ENCODE measurements around the gene CACNA1S. TPM values are rescaled to one million over a fixed set of nuclear protein-coding genes. Genes with fewer than 3 reads are reported as not detected.

Gene CACNA1S
- total and polyA plus RNA-seq, 2 of the 8 experiments (the other 6 are each of a cell fraction or from before 2014, with no cell fraction given): 0.06 TPM; not detected in 1

DNA sequence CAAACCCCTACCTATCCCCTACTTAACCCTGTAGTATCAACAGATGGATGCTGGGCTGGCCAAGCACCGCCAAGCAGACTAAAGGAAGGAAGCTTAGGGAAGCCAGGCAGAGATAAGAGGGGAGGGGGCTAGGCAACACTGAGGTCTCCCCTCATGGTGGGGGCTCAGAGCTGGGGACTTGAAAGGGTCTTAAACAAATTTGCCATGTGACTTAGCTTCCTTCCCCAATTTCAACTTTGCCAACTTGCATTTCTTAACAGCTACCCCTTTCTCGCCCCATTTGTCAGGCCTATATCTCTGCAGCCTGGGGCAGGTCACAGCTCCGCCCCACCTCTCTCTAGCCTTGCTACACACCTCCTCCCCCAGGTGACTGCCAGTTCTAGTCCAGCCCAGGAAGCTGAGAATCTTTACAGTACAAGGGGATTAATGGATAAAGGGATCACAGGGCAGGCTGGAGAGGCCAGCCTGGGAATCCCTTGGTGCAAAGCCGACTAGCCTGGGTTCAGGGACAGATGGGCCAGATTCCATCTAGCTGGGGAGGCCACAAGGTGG, 92.1 kb downstream of the CACNA1S start:
- Histone ChIP-seq H4K91ac (replicated peaks; ENCODE audit: insufficient read length, low read length) (no peak overlapping the region), H2BK12ac (ENCODE audit: low read depth, low read length) (no peak overlapping the region), H3K79me1 (ENCODE audit: low read depth, low read length) (peaks cover 11% of the 10 kb centered on the region), H3K4me2 (ENCODE audit: insufficient read depth in 1 of 2, low read depth in 2 of 2, low read length in 2 of 2) (peak overlapping the region; percentile 29 to 90; a peak in 3 of 4 replicates), H3K23ac (ENCODE audit: insufficient read length) (no peak overlapping the region), H3K9ac (replicated peaks in 1 of 4; ENCODE audit: extremely low read depth in 1 of 4, low read depth in 3 of 4, low read length in 3 of 4) (no peak overlapping the region), H4K20me1 (replicated peaks in 1 of 2; ENCODE audit: control insufficient read depth in 1 of 2, insufficient read depth in 2 of 2, low read length in 2 of 2) (peaks cover 0 to 5% of the 10 kb centered on the region in 2 experiments), H4K8ac (ENCODE audit: extremely low read depth, insufficient read depth, low read length) (0 out of 2 replicates have a peak overlapping the region, but pooled peaks have one; percentile 17), H3K4ac (replicated peaks; ENCODE audit: insufficient read length, low read depth, low read length) (no peak overlapping the region), H3K4me1 (replicated peaks in 1 of 4; ENCODE audit: control insufficient read depth in 3 of 4, insufficient read depth in 4 of 4, low read length in 3 of 4) (peaks cover 22 to 52% (median 35%) of the 10 kb centered on the region in 4 experiments), H2BK15ac (ENCODE audit: low read length) (no peak overlapping the region), H2BK5ac (ENCODE audit: low read depth, low read length) (0 out of 2 replicates have a peak overlapping the region, but pooled peaks have one; percentile 60), H3K36me3 (ENCODE audit: control insufficient read depth in 2 of 4, insufficient read depth in 4 of 4, low read length in 3 of 4) (no peaks in the 10 kb centered on the region), H3K27me3 (replicated peaks in 1 of 4; ENCODE audit: control insufficient read depth in 3 of 4, extremely low read depth in 1 of 4, insufficient read depth in 3 of 4, low read length in 3 of 4) (peaks cover 0 to 5% (median under 1%) of the 10 kb centered on the region in 4 experiments; a peak in 2 of 7 replicates), H3K27ac (ENCODE audit: low read depth, low read length) (no peak overlapping the region), H3K9me3 (ENCODE audit: insufficient read depth in 2 of 2, low read depth in 1 of 2, low read length in 1 of 2) (no peaks in the 10 kb centered on the region), H2BK20ac (ENCODE audit: low read length) (no peak overlapping the region), H3K18ac (ENCODE audit: extremely low read depth, low read length) (peak overlapping the region; percentile 51), H2AK5ac (ENCODE audit: low read depth, low read length) (no peak overlapping the region), H4K5ac (ENCODE audit: insufficient read length, low read depth, low read length) (no peak overlapping the region), H3K14ac (ENCODE audit: insufficient read length) (no peak overlapping the region), H3K4me3 (ENCODE audit: extremely low read depth in 1 of 4, insufficient read depth in 2 of 4, low read depth in 3 of 4, low read length in 4 of 4) (no peak overlapping the region), H3K79me2 (ENCODE audit: control insufficient read depth in 1 of 2, insufficient read depth in 2 of 2, low read length in 2 of 2) (peaks cover 0 to 32% of the 10 kb centered on the region in 2 experiments; a peak in 3 of 4 replicates), H3K56ac (replicated peaks; ENCODE audit: insufficient read length, low read depth, low read length) (no peak overlapping the region), H2AFZ (ENCODE audit: low read length) (no peak overlapping the region), H2BK120ac (replicated peaks; ENCODE audit: low read depth, low read length) (no peak overlapping the region), H3K23me2 (ENCODE audit: low read depth, low read length) (peaks cover 18% of the 10 kb centered on the region; the same call in 1 of the 2 replicates)
- FAIRE-seq: no peak
- 83% methylated on average over 4 of the region's 4 CpGs; no CpG with 5 or more reads in 1 of the 2 experiments for WGBS, 2 experiments (ENCODE audit: extremely low coverage in 1 of 2, insufficient coverage in 1 of 2, insufficient read length in 1 of 2, insufficient replicate concordance in 2 of 2, low coverage in 1 of 2, low lambda C conversion rate in 2 of 2, missing lambda C conversion rate in 1 of 2)
- POLR2A ChIA-PET (ENCODE audit: partially characterized antibody): interaction anchor here (0.9 to 6.8 kb wide), 6 partner anchors 9 to 127 kb away, joined by 3 to 41 read pairs (median 3); partner anchors contain the start of gene INAVA
- CTCF ChIA-PET (ENCODE audit: partially characterized antibody): interaction anchor here (0.5 to 23.5 kb wide), 22 partner anchors 10 to 1607 kb away, joined by 3 to 532 read pairs (median 6); no protein-coding TSS in a partner anchor
- DNase-seq (ENCODE audit: low read depth in 1 of 2, low spot score in 2 of 2): no peak
- no peak for TF ChIP-seq SUZ12 (IDR thresholded peaks at IDR 0.05; ENCODE audit: low read length)
- TF ChIP-seq CBX8 (IDR thresholded peaks at IDR 0.05; ENCODE audit: borderline replicate concordance, low read depth, low read length): no peak
- no peak for TF ChIP-seq GABPA (IDR thresholded peaks at IDR 0.05; ENCODE audit: borderline replicate concordance, insufficient read depth, low read length)
- TF ChIP-seq KDM5A (IDR thresholded peaks at IDR 0.05; ENCODE audit: low read length): no peak
- no peak for TF ChIP-seq KDM4A (IDR thresholded peaks at IDR 0.05; ENCODE audit: low read depth, low read length, severe bottlenecking)
- TF ChIP-seq FOSL1 (IDR thresholded peaks at IDR 0.05; ENCODE audit: insufficient read depth, low read depth, low read length): no peak
- no peak for TF ChIP-seq ASH2L (IDR thresholded peaks at IDR 0.05; ENCODE audit: low read length)
- TF ChIP-seq SRF (IDR thresholded peaks at IDR 0.05; ENCODE audit: low read depth, low read length): no peak
- no peak for TF ChIP-seq EP300 (IDR thresholded peaks at IDR 0.05; ENCODE audit: borderline replicate concordance in 1 of 2, low read depth in 2 of 2, low read length in 2 of 2)

Data from H1 (cell line).